H1 (cell line): Measurements from ENCODE around the gene TAOK2. TPM values are rescaled to one million over a fixed set of nuclear protein-coding genes. Genes with fewer than 3 reads are reported as not detected.

Source experiments
- CTCF ChIP-seq, 3 experiments: IDR thresholded peaks; 1 replicate in 2 of 3; 2 replicates in 1 of 3; pipeline versions ENCODE4 v1.5.1 to v1.6.1; 2011; ENCODE audit warnings: low read length in 3 of 3, mild to moderate bottlenecking in 3 of 3, inconsistent platforms in 2 of 3, low read depth in 1 of 3, moderate library complexity in 1 of 3; ENCODE audit not compliant: insufficient read depth in 1 of 3; ENCODE audit errors: control extremely low read depth in 1 of 3
- GABPA ChIP-seq: IDR thresholded peaks from 2 replicates; pipeline ENCODE4 v1.6.1; 2011; ENCODE audit warnings: mild to moderate bottlenecking, low read length, moderate library complexity, borderline replicate concordance; ENCODE audit not compliant: insufficient read depth
- KDM1A ChIP-seq: fragments of 200-600, 300-600 bp; sonication (generic); IDR thresholded peaks from 2 replicates; pipeline ENCODE4 v1.7.1; 2016; ENCODE audit warnings: mild to moderate bottlenecking, low read length, borderline replicate concordance
- polyA plus RNA-seq, 7 experiments: library from polyadenylated mRNA; depleted of rRNA in 3 of 7; stranded (reverse) in 5 of 7; unstranded in 2 of 7; fragments of >200 nt in 5 of 7; fragments of 200-250 nt in 2 of 7; gene quantifications; 1 replicate in 5 of 7; 2 replicates in 1 of 7; 4 replicates in 1 of 7; pipeline versions ENCODE4 v1.2.1 to v1.2.3, GENCODE V29; 2011 to 2013; ENCODE audit warnings: missing spikeins in 2 of 7, mixed read lengths in 2 of 7
- total RNA-seq: library from RNA; stranded (reverse); fragmentation: NEBNext Ultra II Directional; extraction: Animal tissue kit (Norgen Biotek cat#: 25700); gene quantifications from 2 replicates; pipeline ENCODE4 v1.2.1, GENCODE V29; 2021

Gene TAOK2
- total and polyA plus RNA-seq, 2 of the 8 experiments (the other 6 are each of a cell fraction or from before 2014, with no cell fraction given): 13.5 to 32.6 TPM

DNA sequence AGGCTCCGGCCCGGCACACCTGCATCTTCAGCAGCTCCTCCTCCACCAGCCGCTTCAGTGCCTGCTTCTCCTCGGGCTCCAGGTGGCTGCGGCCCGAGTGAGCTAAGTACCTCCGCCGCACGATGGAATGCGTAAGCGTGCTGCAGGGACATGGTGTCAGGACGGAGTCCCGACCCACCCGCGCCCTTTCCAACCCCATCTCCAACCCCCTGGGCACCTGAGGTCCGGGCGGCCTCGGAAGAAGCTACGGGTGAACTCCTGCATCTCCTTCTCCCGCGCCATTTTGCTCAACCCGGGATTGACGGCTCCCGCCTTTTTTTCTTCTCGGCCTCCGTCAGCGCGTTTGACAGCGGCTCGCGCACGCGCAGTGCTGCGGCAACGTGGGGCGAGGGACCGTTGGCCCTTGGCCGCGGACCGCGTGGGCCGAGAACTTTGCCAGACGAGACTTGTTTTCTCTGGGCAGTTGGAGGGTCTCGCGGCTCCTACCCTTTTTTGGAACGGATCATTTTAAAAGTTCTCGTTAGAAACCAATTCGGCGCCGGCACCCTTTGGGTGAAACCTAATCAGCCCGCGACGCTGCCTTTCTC lies 21.7 kb downstream of the TAOK2 start, which contains the start of gene HIRIP3 (continued):
- TF ChIP-seq CTCF (IDR thresholded peaks at IDR 0.05; ENCODE audit: control extremely low read depth in 1 of 3, insufficient read depth in 1 of 3, low read depth in 1 of 3, low read length in 3 of 3): no peak
- no peak for TF ChIP-seq KDM1A
- no peak for TF ChIP-seq GABPA
- TF ChIP-seq, all 59 proteins: peak for 16
